Measurements from ENCODE around the gene VEGFC.

Gene VEGFC

GRCh38 chr4:176676901-176677300 lies 115.8 kb downstream of the VEGFC start:
- no peak for DNase-seq (ENCODE audit: low read depth)

GRCh38 chr4:176675810-176676209 lies 116.9 kb downstream of the VEGFC start:
- DNase-seq (ENCODE audit: low read depth), result no peak

GRCh38 chr4:176671532-176671931 lies 121.2 kb downstream of the VEGFC start:
- no peak for DNase-seq (ENCODE audit: low read depth)

GRCh38 chr4:176668324-176668723 lies 124.4 kb downstream of the VEGFC start:
- no peak for DNase-seq (ENCODE audit: low read depth)

- DNase-seq (ENCODE audit: low read depth), result no peak
Observed at GRCh38 chr4:176664964-176665363, 127.8 kb downstream of the VEGFC start.

GRCh38 chr4:176660561-176660960 lies 132.2 kb downstream of the VEGFC start:
- DNase-seq (ENCODE audit: low read depth), result peak; percentile 42

GRCh38 chr4:176656108-176656507 lies 136.6 kb downstream of the VEGFC start:
- DNase-seq (ENCODE audit: low read depth), result no peak

- peak; percentile 41 for DNase-seq (ENCODE audit: low read depth)
Observed at GRCh38 chr4:176654565-176655216, 138.0 kb downstream of the VEGFC start.

GRCh38 chr4:176653401-176654220 lies 139.1 kb downstream of the VEGFC start:
- DNase-seq (ENCODE audit: low read depth), result no peak

- no peak for DNase-seq (ENCODE audit: low read depth)
Observed at GRCh38 chr4:176646311-176646710, 146.4 kb downstream of the VEGFC start.

- DNase-seq (ENCODE audit: low read depth), result no peak
Observed at GRCh38 chr4:176645246-176645960, 147.3 kb downstream of the VEGFC start.

GRCh38 chr4:176642472-176642871 lies 150.2 kb downstream of the VEGFC start:
- no peak for DNase-seq (ENCODE audit: low read depth)

GRCh38 chr4:176641237-176641636 lies 151.5 kb downstream of the VEGFC start:
- peak; percentile 62 for DNase-seq (ENCODE audit: low read depth)

- peak; percentile 80 for DNase-seq (ENCODE audit: low read depth)
Observed at GRCh38 chr4:176638992-176639391, 153.7 kb downstream of the VEGFC start.

GRCh38 chr4:176636292-176636691 lies 156.4 kb downstream of the VEGFC start:
- DNase-seq (ENCODE audit: low read depth), result no peak

GRCh38 chr4:176635372-176636261 lies 157.1 kb downstream of the VEGFC start:
- DNase-seq (ENCODE audit: low read depth), result peak; percentile 93

Data from ELR (cell line).